Measurements from ENCODE around the gene SAAL1.

DNA sequence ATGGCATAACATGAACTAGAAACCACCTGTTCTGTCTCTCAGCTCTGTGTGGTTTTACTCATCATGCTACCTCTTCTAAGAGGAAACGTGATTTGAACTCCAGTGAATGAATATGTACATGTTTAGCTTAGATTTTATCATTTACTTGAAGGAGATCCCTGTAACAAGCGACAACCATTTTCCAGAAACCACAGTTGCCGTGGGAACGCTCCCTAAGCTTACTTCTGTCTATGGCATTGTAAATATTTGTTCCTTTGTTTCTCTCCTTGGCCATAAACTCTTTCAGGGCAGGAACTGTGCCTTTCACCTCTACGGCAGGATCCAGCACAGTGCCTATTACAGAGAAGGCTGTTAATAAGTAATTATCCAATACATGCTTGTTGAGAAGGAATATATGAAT, 42.8 kb downstream of the SAAL1 start:
- TF ChIP-seq, protein P1, sequence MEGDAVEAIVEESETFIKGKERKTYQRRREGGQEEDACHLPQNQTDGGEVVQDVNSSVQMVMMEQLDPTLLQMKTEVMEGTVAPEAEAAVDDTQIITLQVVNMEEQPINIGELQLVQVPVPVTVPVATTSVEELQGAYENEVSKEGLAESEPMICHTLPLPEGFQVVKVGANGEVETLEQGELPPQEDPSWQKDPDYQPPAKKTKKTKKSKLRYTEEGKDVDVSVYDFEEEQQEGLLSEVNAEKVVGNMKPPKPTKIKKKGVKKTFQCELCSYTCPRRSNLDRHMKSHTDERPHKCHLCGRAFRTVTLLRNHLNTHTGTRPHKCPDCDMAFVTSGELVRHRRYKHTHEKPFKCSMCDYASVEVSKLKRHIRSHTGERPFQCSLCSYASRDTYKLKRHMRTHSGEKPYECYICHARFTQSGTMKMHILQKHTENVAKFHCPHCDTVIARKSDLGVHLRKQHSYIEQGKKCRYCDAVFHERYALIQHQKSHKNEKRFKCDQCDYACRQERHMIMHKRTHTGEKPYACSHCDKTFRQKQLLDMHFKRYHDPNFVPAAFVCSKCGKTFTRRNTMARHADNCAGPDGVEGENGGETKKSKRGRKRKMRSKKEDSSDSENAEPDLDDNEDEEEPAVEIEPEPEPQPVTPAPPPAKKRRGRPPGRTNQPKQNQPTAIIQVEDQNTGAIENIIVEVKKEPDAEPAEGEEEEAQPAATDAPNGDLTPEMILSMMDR (IDR thresholded peaks at IDR 0.05), result no peak
- no peak for TF ChIP-seq POLR2AphosphoS5 (IDR thresholded peaks at IDR 0.05)
